ENCODE measurements around the gene RAVER1.
A peak's percentile ranks its signal among the peaks of the same experiment; 100 is the strongest.

The RAVER1 gene

DNA sequence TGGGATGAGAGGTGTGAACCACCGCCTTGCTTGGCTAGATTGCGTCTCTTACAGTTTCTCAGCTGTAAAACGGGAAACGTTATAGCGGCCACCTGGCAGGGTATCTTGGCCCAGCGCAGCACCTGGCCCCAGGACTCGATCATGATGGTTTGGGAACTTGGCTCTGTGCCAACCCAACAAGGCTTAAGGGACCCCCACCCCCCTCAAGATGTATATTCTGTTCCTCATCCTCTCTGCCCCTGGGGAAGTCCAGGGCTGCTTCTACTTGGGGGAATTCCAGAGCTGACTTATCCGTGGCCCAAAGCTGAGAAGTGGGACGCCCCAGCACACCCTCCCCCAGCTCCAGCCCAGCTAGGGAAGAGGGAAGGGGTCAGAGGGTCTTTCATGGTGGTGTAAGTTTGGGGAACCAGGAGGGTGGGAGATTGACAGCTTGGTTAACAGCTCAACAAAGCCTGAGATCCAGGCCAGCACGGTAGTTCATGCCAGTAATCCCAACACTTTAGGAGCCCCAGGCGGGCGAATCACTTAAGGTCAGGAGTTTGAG lies 61.7 kb downstream of the RAVER1 start:
- DNase-seq (ENCODE audit: extremely low read depth in 1 of 2, low read depth in 1 of 2), result no peak

DNA sequence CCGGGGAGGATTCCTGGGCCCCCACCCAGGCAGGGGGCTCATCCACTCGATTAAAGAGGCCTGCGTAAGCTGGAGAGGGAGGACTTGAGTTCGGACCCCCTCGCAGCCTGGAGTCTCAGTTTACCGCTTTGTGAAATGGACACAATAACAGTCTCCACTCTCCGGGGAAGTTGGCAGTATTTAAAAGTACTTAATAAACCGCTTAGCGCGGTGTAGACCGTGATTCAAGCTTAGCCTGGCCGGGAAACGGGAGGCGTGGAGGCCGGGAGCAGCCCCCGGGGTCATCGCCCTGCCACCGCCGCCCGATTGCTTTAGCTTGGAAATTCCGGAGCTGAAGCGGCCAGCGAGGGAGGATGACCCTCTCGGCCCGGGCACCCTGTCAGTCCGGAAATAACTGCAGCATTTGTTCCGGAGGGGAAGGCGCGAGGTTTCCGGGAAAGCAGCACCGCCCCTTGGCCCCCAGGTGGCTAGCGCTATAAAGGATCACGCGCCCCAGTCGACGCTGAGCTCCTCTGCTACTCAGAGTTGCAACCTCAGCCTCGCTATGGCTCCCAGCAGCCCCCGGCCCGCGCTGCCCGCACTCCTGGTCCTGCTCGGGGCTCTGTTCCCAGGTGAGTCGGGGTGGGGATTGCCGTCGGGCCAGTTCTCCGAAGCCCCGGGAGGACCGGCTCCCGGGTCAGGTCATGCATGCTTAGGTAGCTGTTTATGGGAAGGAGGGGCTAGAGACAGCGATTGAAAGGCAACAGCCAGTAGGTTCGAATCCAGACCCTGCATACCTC lies 62.5 kb downstream of the RAVER1 start, which contains the start of gene ICAM1:
TSS of gene ICAM1 (plus strand) at position 505 of the 779 bp plus-strand sequence. CDS start at position 545, 40 bp downstream.
- DNase-seq (ENCODE audit: extremely low read depth in 1 of 2, low read depth in 1 of 2), result peak in 1 of 2 donors; percentile 81

DNA sequence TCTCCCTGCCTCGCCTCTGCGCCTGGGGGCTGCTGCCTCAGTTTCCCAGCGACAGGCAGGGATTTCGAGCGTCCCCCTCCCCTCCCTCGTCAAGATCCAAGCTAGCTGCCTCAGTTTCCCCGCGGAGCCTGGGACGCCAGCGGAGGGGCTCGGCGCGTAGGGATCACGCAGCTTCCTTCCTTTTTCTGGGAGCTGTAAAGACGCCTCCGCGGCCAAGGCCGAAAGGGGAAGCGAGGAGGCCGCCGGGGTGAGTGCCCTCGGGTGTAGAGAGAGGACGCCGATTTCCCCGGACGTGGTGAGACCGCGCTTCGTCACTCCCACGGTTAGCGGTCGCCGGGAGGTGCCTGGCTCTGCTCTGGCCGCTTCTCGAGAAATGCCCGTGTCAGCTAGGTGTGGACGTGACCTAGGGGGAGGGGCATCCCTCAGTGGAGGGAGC lies 63.1 kb downstream of the RAVER1 start:
- peak; percentile 75 to 88 for DNase-seq (ENCODE audit: extremely low read depth in 1 of 2, low read depth in 1 of 2)

DNA sequence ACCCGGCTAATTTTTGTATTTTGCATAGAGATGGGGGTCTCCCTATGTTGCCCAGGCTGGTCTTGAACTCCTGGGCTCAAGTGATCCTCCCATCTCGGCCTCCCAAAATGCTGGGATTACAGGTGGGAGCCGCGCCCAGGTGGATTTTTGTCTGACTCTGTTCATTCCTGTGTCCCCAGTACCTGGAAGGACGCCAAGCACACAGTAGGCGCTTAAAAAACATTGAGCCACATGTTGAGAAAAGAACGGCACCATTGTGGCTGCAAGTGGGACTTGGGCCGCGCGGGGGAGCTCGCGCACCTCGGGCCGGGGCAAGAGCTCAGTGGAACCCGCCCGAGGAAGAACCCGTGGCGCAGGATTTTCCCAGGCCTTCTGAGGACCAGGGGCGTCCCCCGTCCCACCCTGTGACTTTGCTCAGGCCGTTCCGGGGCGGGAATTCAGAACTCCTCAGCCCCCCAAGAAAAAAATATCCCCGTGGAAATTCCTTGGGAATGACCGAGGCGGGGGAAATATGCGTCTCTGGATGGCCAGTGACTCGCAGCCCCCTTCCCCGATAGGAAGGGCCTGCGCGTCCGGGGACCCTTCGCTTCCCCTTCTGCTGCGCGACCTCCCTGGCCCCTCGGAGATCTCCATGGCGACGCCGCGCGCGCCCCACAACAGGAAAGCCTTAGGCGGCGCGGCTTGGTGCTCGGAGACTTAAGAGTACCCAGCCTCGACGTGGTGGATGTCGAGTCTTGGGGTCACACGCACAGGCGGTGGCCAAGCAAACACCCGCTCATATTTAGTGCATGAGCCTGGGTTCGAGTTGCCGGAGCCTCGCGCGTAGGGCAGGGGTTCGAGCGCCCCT lies 63.8 kb downstream of the RAVER1 start:
- DNase-seq (ENCODE audit: extremely low read depth in 1 of 2, low read depth in 1 of 2), result peak in 1 of 2 donors; percentile 79

DNA sequence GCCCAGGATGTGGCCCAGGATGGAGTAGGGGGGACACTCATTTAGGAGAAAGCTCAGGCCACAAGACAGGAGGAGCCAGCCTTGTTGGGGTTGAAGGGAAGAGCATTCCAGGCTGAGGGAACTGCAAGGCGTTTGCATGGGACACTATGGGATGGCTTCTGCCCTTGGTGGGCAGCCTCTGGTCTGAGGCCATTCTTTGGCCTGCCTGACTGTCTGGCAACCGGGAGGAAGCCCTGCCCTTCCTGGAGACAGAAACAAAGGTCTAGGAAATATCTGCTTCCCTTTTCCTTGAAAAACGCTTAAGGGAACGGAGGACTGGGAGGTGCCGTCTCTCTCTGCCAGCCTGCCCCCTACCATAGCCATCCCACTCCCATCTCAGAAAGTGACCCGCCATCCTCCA lies 65.3 kb downstream of the RAVER1 start:
- no peak for DNase-seq (ENCODE audit: extremely low read depth in 1 of 2, low read depth in 1 of 2)

DNA sequence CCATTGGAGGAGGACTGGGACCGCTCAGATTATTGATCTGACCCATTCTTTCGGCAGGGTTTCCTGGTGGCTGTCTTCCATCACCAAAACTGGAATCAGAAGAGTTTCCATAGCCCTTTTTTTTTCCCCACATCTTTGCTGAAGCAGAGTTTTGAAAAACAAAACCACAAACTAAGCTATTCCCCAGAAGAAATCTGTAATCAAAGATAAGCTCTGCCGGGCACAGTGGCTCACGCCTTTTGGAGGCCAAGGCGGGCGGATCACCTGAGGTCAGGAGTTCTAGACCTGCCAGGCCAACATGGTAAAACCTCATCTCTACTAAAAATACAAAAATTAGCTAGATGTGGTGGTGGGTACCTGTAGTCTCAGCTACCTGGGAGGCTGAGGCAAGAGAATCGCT lies 66.6 kb downstream of the RAVER1 start:
- DNase-seq (ENCODE audit: extremely low read depth in 1 of 2, low read depth in 1 of 2), result no peak
